ENCODE measurements around the gene AP1G2. TPM values are rescaled to one million over a fixed set of nuclear protein-coding genes. Genes with fewer than 3 reads are reported as not detected.

AP1G2 gene
- total RNA-seq, 1 experiment from 2014 or later: 26.0 TPM

GRCh38 chr14:23536494-23536893 lies 31.1 kb downstream of the AP1G2 start:
- Histone ChIP-seq H3K9me3 (ENCODE audit: low read depth, low read length, poor library complexity, severe bottlenecking) (no peaks in the 10 kb centered on the region), H3K27me3 (replicated peaks; ENCODE audit: insufficient read depth, low read depth, low read length, poor library complexity) (no peaks in the 10 kb centered on the region), H3K36me3 (ENCODE audit: insufficient read depth, low read length, poor library complexity, severe bottlenecking) (no peaks in the 10 kb centered on the region), H3K4me3 (ENCODE audit: low read depth, low read length, poor library complexity, severe bottlenecking) (no peak overlapping the region), H3K27ac (ENCODE audit: low read depth, low read length, poor library complexity, severe bottlenecking) (no peak overlapping the region), H3K4me1 (ENCODE audit: insufficient read depth, low read length, poor library complexity, severe bottlenecking) (peaks cover 26% of the 10 kb centered on the region)
- TF ChIP-seq, protein P1, sequence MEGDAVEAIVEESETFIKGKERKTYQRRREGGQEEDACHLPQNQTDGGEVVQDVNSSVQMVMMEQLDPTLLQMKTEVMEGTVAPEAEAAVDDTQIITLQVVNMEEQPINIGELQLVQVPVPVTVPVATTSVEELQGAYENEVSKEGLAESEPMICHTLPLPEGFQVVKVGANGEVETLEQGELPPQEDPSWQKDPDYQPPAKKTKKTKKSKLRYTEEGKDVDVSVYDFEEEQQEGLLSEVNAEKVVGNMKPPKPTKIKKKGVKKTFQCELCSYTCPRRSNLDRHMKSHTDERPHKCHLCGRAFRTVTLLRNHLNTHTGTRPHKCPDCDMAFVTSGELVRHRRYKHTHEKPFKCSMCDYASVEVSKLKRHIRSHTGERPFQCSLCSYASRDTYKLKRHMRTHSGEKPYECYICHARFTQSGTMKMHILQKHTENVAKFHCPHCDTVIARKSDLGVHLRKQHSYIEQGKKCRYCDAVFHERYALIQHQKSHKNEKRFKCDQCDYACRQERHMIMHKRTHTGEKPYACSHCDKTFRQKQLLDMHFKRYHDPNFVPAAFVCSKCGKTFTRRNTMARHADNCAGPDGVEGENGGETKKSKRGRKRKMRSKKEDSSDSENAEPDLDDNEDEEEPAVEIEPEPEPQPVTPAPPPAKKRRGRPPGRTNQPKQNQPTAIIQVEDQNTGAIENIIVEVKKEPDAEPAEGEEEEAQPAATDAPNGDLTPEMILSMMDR (conservative IDR thresholded peaks at IDR 0.05; ENCODE audit: low read depth, low read length): no peak
- no peak for TF ChIP-seq EZH2 (IDR thresholded peaks at IDR 0.05; ENCODE audit: borderline replicate concordance, low read depth, low read length, poor library complexity, severe bottlenecking)
- CTCF ChIA-PET: no interaction called here
- no peak for DNase-seq (ENCODE audit: low spot score)
- no TSS peak for BruUV-seq (replicated peaks)
- intact Hi-C loops (cut with micrococcal nuclease; ENCODE audit: unreplicated experiment): loop anchor here (5.0 kb wide), 1 partner anchor 49 kb away; no protein-coding TSS in a partner anchor
- POLR2A ChIA-PET (ENCODE audit: low non-redundant PET): no interaction called here

- H3K4me1 ChIP-seq (ENCODE audit: insufficient read depth, low read length, poor library complexity, severe bottlenecking): peaks cover 29% of the 10 kb centered on the region
- no peaks in the 10 kb centered on the region for H3K27me3 ChIP-seq (replicated peaks; ENCODE audit: insufficient read depth, low read depth, low read length, poor library complexity)
- H3K36me3 ChIP-seq (ENCODE audit: insufficient read depth, low read length, poor library complexity, severe bottlenecking): no peaks in the 10 kb centered on the region
- TF ChIP-seq EZH2 (IDR thresholded peaks at IDR 0.05; ENCODE audit: borderline replicate concordance, low read depth, low read length, poor library complexity, severe bottlenecking): no peak
- TF ChIP-seq, protein P1 (conservative IDR thresholded peaks at IDR 0.05; ENCODE audit: low read depth, low read length): no peak
- ChIA-PET CTCF (no interaction called here), POLR2A (ENCODE audit: low non-redundant PET) (no interaction called here)
- H3K9me3 ChIP-seq (ENCODE audit: low read depth, low read length, poor library complexity, severe bottlenecking): no peaks in the 10 kb centered on the region
- H3K4me3 ChIP-seq (ENCODE audit: low read depth, low read length, poor library complexity, severe bottlenecking): no peak overlapping the region
- H3K27ac ChIP-seq (ENCODE audit: low read depth, low read length, poor library complexity, severe bottlenecking): no peak overlapping the region
- intact Hi-C loops (cut with micrococcal nuclease; ENCODE audit: unreplicated experiment): loop anchor here (5.0 kb wide), 1 partner anchor 49 kb away; no protein-coding TSS in a partner anchor
- no TSS peak for BruUV-seq (replicated peaks)
- DNase-seq (ENCODE audit: low spot score): no peak
Observed at GRCh38 chr14:23535943-23536342, 31.6 kb downstream of the AP1G2 start.

DNA sequence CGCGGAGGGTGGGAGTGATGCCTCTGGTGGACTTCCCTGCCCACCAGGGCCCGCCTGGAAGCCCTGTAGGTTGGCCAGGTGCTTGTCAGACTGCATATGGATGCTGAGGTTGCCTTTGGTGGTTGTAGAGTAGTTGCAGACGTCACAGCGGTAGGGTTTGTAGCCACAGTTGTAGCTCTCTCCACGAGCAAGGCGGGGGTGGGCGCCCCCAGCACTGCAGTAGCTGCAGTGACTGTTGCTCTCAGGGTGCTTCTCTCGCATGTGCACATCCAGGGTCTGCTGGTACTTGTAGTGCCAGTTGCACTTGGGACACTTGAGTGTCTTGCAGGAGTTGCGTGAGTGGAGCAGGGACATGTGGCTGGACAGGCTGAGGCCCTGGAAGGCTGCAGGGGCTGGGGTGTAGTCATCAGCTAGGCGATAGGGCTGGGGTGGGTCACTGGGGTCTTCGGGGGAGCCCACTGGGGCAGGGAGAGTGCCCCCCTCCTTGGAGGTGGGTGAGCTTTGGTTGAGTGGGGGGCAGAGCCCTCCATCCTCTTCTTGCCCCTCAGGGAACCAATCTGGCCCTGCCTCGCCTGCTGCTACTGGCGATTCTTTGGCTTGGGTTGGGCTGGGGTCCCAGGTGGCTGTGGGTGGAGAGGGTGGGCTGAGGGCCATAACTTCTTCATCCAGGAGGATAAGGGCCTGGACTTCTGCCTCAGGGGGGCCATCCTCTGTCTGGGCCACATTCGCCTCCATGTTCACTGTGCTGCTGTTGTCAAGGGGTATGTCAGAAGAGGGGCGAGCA lies 33.7 kb downstream of the AP1G2 start:
- Histone ChIP-seq H3K9me3 (ENCODE audit: low read depth, low read length, poor library complexity, severe bottlenecking) (no peaks in the 10 kb centered on the region), H3K4me3 (ENCODE audit: low read depth, low read length, poor library complexity, severe bottlenecking) (no peak overlapping the region), H3K36me3 (ENCODE audit: insufficient read depth, low read length, poor library complexity, severe bottlenecking) (no peaks in the 10 kb centered on the region), H3K27ac (ENCODE audit: low read depth, low read length, poor library complexity, severe bottlenecking) (no peak overlapping the region), H3K4me1 (ENCODE audit: insufficient read depth, low read length, poor library complexity, severe bottlenecking) (peaks cover 31% of the 10 kb centered on the region), H3K27me3 (replicated peaks; ENCODE audit: insufficient read depth, low read depth, low read length, poor library complexity) (no peaks in the 10 kb centered on the region)
- no TSS peak for BruUV-seq (replicated peaks)
- TF ChIP-seq EZH2 (IDR thresholded peaks at IDR 0.05; ENCODE audit: borderline replicate concordance, low read depth, low read length, poor library complexity, severe bottlenecking): no peak
- TF ChIP-seq, protein P1 (conservative IDR thresholded peaks at IDR 0.05; ENCODE audit: low read depth, low read length): no peak
- no peak for DNase-seq (ENCODE audit: low spot score)
- ChIA-PET POLR2A (ENCODE audit: low non-redundant PET) (no interaction called here), CTCF (no interaction called here)
- intact Hi-C loops (cut with micrococcal nuclease; ENCODE audit: unreplicated experiment): no loop called here

All from A673 (cell line).